Thoracic aorta (tissue), 2 donors: Measurements from ENCODE around the gene SLC25A1. TPM values are rescaled to one million over a fixed set of nuclear protein-coding genes. Genes with fewer than 3 reads are reported as not detected.

Experiments used
- ATAC-seq: fragments of 150-250 bp; one replicate; pipeline ENCODE4 v1.8.0; 2017; ENCODE audit warnings: low read depth; ENCODE audit not compliant: insufficient number of reproducible peaks, low FRiP score
- DNase-seq: peaks from one replicate; pipeline ENCODE4 v3.0.0-alpha.2; 2020; ENCODE audit warnings: low spot score
- H3K27ac ChIP-seq, 2 donors: fragments of 200-600 bp; sonication (generic); 1 replicate in 1 of 2; 2 replicates in 1 of 2; pipeline ENCODE4 v1.5.1; 2016; ENCODE audit warnings: mild to moderate bottlenecking in 2 of 2, moderate library complexity in 2 of 2
- H3K27me3 ChIP-seq: fragments of 200-600 bp; sonication (generic); replicated peaks from 2 replicates; pipeline ENCODE4 v1.6.0; 2016; ENCODE audit warnings: mild to moderate bottlenecking; ENCODE audit not compliant: insufficient read depth
- H3K36me3 ChIP-seq: fragments of 200-600 bp; sonication (generic); one replicate; pipeline ENCODE4 v1.5.1; 2016
- H3K4me1 ChIP-seq, 2 donors: fragments of 200-600 bp; sonication (generic); 1 replicate in 1 of 2; 2 replicates in 1 of 2; pipeline versions ENCODE4 v1.5.1 to v1.6.0; 2016; ENCODE audit warnings: low read depth in 2 of 2, mild to moderate bottlenecking in 1 of 2; ENCODE audit not compliant: control insufficient read depth in 1 of 2
- H3K4me3 ChIP-seq: fragments of 200-600 bp; sonication (generic); 2 replicates; pipeline ENCODE4 v1.5.1; 2016; ENCODE audit warnings: mild to moderate bottlenecking
- H3K9me3 ChIP-seq: fragments of 200-600 bp; sonication (generic); 2 replicates; pipeline ENCODE4 v1.5.1; 2016
- CTCF ChIP-seq: fragments of 200-600 bp; sonication (generic); IDR thresholded peaks from one replicate; pipeline ENCODE4 v1.5.1; 2019; ENCODE audit warnings: antibody characterized with exemption
- total RNA-seq, 2 donors: library from RNA; depleted of rRNA; stranded (reverse); fragments of >200 nt; gene quantifications; one replicate each; pipeline versions ENCODE4 v1.1.0 to v1.2.3, GENCODE V29; 2016

SLC25A1 gene
- total RNA-seq, 2 donors from 2014 or later, result 26.2 to 65.1 TPM

- DNase-seq (no peak), ATAC-seq (no peak)
- no peaks in the 10 kb centered on the region for H3K9me3 ChIP-seq
- H3K36me3 ChIP-seq, result no peaks in the 10 kb centered on the region
- no peak overlapping the region for H3K4me3 ChIP-seq
- no peak for TF ChIP-seq CTCF
- H3K27me3 ChIP-seq, result peaks cover 4% of the 10 kb centered on the region
- peak overlapping the region in 1 of 2 donors; percentile 59 for H3K27ac ChIP-seq
- H3K4me1 ChIP-seq, result peaks cover 32 to 69% of the 10 kb centered on the region in 2 donors
Observed at GRCh38 chr22:19174106-19175025, 4.2 kb downstream of the SLC25A1 start.

- peaks cover 11% of the 10 kb centered on the region for H3K27me3 ChIP-seq
Observed at GRCh38 chr22:19173047-19174035, 5.2 kb downstream of the SLC25A1 start.

GRCh38 chr22:19172213-19173046 is 6.1 kb downstream of the SLC25A1 start:
- no peak for DNase-seq
- peak overlapping the region; percentile 99 for H3K4me3 ChIP-seq
- H3K27me3 ChIP-seq, result peaks cover 15% of the 10 kb centered on the region
- ATAC-seq, result no peak
- no peaks in the 10 kb centered on the region for H3K36me3 ChIP-seq
- no peaks in the 10 kb centered on the region for H3K9me3 ChIP-seq
- H3K27ac ChIP-seq, result peak overlapping the region; percentile 74 to 85
- peaks cover 28 to 67% of the 10 kb centered on the region in 2 donors for H3K4me1 ChIP-seq
- no peak for TF ChIP-seq CTCF

More at GRCh38 chr22:19173047-19174035, 5.2 kb downstream of the SLC25A1 start:
- no peaks in the 10 kb centered on the region for H3K36me3 ChIP-seq
- no peak overlapping the region for H3K27ac ChIP-seq
- H3K9me3 ChIP-seq, result no peaks in the 10 kb centered on the region
- no peak overlapping the region for H3K4me3 ChIP-seq
- DNase-seq (no peak), ATAC-seq (no peak)
- peaks cover 32 to 72% of the 10 kb centered on the region in 2 donors for H3K4me1 ChIP-seq
- TF ChIP-seq CTCF, result no peak

- no peak for TF ChIP-seq CTCF
- Histone ChIP-seq H3K9me3 (no peaks in the 10 kb centered on the region), H3K27ac (no peak overlapping the region), H3K27me3 (peaks cover 17% of the 10 kb centered on the region), H3K4me1 (peaks cover 22 to 51% of the 10 kb centered on the region in 2 donors), H3K36me3 (no peaks in the 10 kb centered on the region), H3K4me3 (peak overlapping the region; percentile 64)
- DNase-seq, result no peak
- ATAC-seq, result no peak
Observed at GRCh38 chr22:19169947-19170318, 8.6 kb downstream of the SLC25A1 start.
